Erythroblast (primary cell): Measurements from ENCODE around the gene OPCML.

Source experiments
- GATA1 ChIP-seq: IDR thresholded peaks from 2 replicates; pipeline ENCODE4 v1.6.1; 2011; ENCODE audit warnings: low read depth, mild to moderate bottlenecking, control low read depth, low read length, moderate library complexity
- POLR2A ChIP-seq: IDR thresholded peaks from 2 replicates; pipeline ENCODE4 v1.6.1; 2011; ENCODE audit warnings: mild to moderate bottlenecking, low read length

GRCh38 chr11:132632641-132633124, 899.6 kb downstream of the OPCML start:
- TF ChIP-seq POLR2A (no peak), GATA1 (no peak)
